Glomerular endothelial cell (primary cell): ENCODE measurements around the gene S100P. TPM values are rescaled to one million over a fixed set of nuclear protein-coding genes. Genes with fewer than 3 reads are reported as not detected.

Experiments
- total RNA-seq: library from RNA; depleted of rRNA; stranded (reverse); fragments of >200 nt; gene quantifications from 2 replicates; pipeline ENCODE4 v1.2.3, GENCODE V29; 2015

Gene S100P
- total RNA-seq, 1 donor from 2014 or later: not detected

Other genes starting within 250 kb of the S100P start
- gene PPP2R2C, start 221.3 kb upstream of the S100P start, total RNA-seq: 0.24 and 0.41 TPM in 2 replicates
- gene MAN2B2, start 118.7 kb upstream of the S100P start, total RNA-seq: 58.0 and 78.2 TPM in 2 replicates
- gene MRFAP1, start 53.2 kb upstream of the S100P start, total RNA-seq: 210 and 221 TPM in 2 replicates
- gene MRFAP1L1, start 16.0 kb downstream of the S100P start, total RNA-seq: 43.2 and 43.5 TPM in 2 replicates
- gene BLOC1S4, start 22.3 kb downstream of the S100P start, total RNA-seq: 20.7 and 21.0 TPM in 2 replicates
- 21.1 and 22.5 TPM in 2 replicates for gene KIAA0232, start 88.8 kb downstream of the S100P start, total RNA-seq
- gene TBC1D14, start 215.9 kb downstream of the S100P start, total RNA-seq: 21.6 and 22.0 TPM in 2 replicates